ENCODE measurements around the gene SEPTIN1.
A peak's percentile ranks its signal among the peaks of the same experiment; 100 is the strongest.

SEPTIN1 gene

GRCh38 chr16:30357715-30358576 is 24.4 kb downstream of the SEPTIN1 start:
- Histone ChIP-seq H3K79me2 (ENCODE audit: insufficient read depth, low read depth) (peaks cover 29% of the 10 kb centered on the region), H3K4me2 (no peak overlapping the region), H3K4me3 (IDR thresholded peaks at IDR 0.05; ENCODE audit: insufficient read depth, low read depth, low read length) (no peak overlapping the region), H2AFZ (ENCODE audit: low read depth) (no peak overlapping the region), H3K4me1 (ENCODE audit: low read depth, poor library complexity, severe bottlenecking) (peaks cover 19% of the 10 kb centered on the region), H3K36me3 (ENCODE audit: insufficient read depth) (no peaks in the 10 kb centered on the region), H4K20me1 (ENCODE audit: insufficient read depth) (no peaks in the 10 kb centered on the region), H3K27me3 (ENCODE audit: insufficient read depth, low read depth) (no peaks in the 10 kb centered on the region), H3K27ac (no peak overlapping the region), H3K9ac (no peak overlapping the region)
- no peak for TF ChIP-seq CTCF (conservative IDR thresholded peaks at IDR 0.05; ENCODE audit: low read depth, low read length)

- Histone ChIP-seq H3K4me2 (no peak overlapping the region), H3K79me2 (ENCODE audit: insufficient read depth, low read depth) (peaks cover 24% of the 10 kb centered on the region), H3K27ac (no peak overlapping the region), H3K36me3 (ENCODE audit: insufficient read depth) (no peaks in the 10 kb centered on the region), H3K4me1 (ENCODE audit: low read depth, poor library complexity, severe bottlenecking) (peaks cover 23% of the 10 kb centered on the region), H3K27me3 (ENCODE audit: insufficient read depth, low read depth) (no peaks in the 10 kb centered on the region), H3K9ac (no peak overlapping the region), H4K20me1 (ENCODE audit: insufficient read depth) (no peaks in the 10 kb centered on the region), H3K4me3 (IDR thresholded peaks at IDR 0.05; ENCODE audit: insufficient read depth, low read depth, low read length) (no peak overlapping the region), H2AFZ (ENCODE audit: low read depth) (no peak overlapping the region)
- no peak for TF ChIP-seq CTCF (conservative IDR thresholded peaks at IDR 0.05; ENCODE audit: low read depth, low read length)
Observed at GRCh38 chr16:30357085-30357714, 25.2 kb downstream of the SEPTIN1 start.

- TF ChIP-seq CTCF (conservative IDR thresholded peaks at IDR 0.05; ENCODE audit: low read depth, low read length): no peak
- Histone ChIP-seq H3K9ac (no peak overlapping the region), H3K4me3 (IDR thresholded peaks at IDR 0.05; ENCODE audit: insufficient read depth, low read depth, low read length) (no peak overlapping the region), H3K79me2 (ENCODE audit: insufficient read depth, low read depth) (peaks cover 24% of the 10 kb centered on the region), H3K27me3 (ENCODE audit: insufficient read depth, low read depth) (no peaks in the 10 kb centered on the region), H3K4me1 (ENCODE audit: low read depth, poor library complexity, severe bottlenecking) (peaks cover 26% of the 10 kb centered on the region), H3K4me2 (peak overlapping the region; percentile 44; the same call in 1 of the 2 replicates), H3K36me3 (ENCODE audit: insufficient read depth) (no peaks in the 10 kb centered on the region), H4K20me1 (ENCODE audit: insufficient read depth) (no peaks in the 10 kb centered on the region), H3K27ac (peak overlapping the region; percentile 49; the same call in 1 of the 2 replicates), H2AFZ (ENCODE audit: low read depth) (no peak overlapping the region)
Observed at GRCh38 chr16:30356401-30357084, 25.8 kb downstream of the SEPTIN1 start.

GRCh38 chr16:30355954-30356308 is 26.4 kb downstream of the SEPTIN1 start:
- Histone ChIP-seq H3K4me2 (peak overlapping the region; percentile 44), H3K9ac (peak overlapping the region; percentile 66), H4K20me1 (ENCODE audit: insufficient read depth) (no peaks in the 10 kb centered on the region), H3K4me1 (ENCODE audit: low read depth, poor library complexity, severe bottlenecking) (peaks cover 32% of the 10 kb centered on the region), H3K27ac (peak overlapping the region; percentile 49), H3K36me3 (ENCODE audit: insufficient read depth) (no peaks in the 10 kb centered on the region), H3K27me3 (ENCODE audit: insufficient read depth, low read depth) (no peaks in the 10 kb centered on the region), H3K4me3 (IDR thresholded peaks at IDR 0.05; ENCODE audit: insufficient read depth, low read depth, low read length) (no peak overlapping the region), H2AFZ (ENCODE audit: low read depth) (peak overlapping the region; percentile 55; the same call in 1 of the 2 replicates), H3K79me2 (ENCODE audit: insufficient read depth, low read depth) (peaks cover 24% of the 10 kb centered on the region)
- TF ChIP-seq CTCF (conservative IDR thresholded peaks at IDR 0.05; ENCODE audit: low read depth, low read length): no peak
